ENCODE measurements around the gene FGF1.

The FGF1 gene

GRCh38 chr5:142685418-142686209 lies at the start of gene FGF1:
Gene FGF1, minus strand, starts transcription at chr5:142686090. Its CDS starts 71,963 bp downstream, at chr5:142614127.
- DNase-seq = no peak

GRCh38 chr5:142727735-142728047 lies 41.8 kb upstream of the FGF1 start:
- TF ChIP-seq POLR2A (IDR thresholded peaks at IDR 0.05; ENCODE audit: low read length) (no peak), GATA1 (IDR thresholded peaks at IDR 0.05; ENCODE audit: low read depth, low read length) (no peak)
- no peak for DNase-seq

More at GRCh38 chr5:142685418-142686209, at the start of gene FGF1:
- TF ChIP-seq GATA1 (IDR thresholded peaks at IDR 0.05; ENCODE audit: low read depth, low read length) = no peak
- no peak for TF ChIP-seq POLR2A (IDR thresholded peaks at IDR 0.05; ENCODE audit: low read length)

- DNase-seq = peak in 1 of 2 experiments; percentile 57
- TF ChIP-seq GATA1 (IDR thresholded peaks at IDR 0.05; ENCODE audit: low read depth, low read length) (no peak), POLR2A (IDR thresholded peaks at IDR 0.05; ENCODE audit: low read length) (no peak)
Observed at GRCh38 chr5:142726188-142726731, 40.4 kb upstream of the FGF1 start.

GRCh38 chr5:142725231-142726187 lies 39.6 kb upstream of the FGF1 start:
- TF ChIP-seq GATA1 (IDR thresholded peaks at IDR 0.05; ENCODE audit: low read depth, low read length) (no peak), POLR2A (IDR thresholded peaks at IDR 0.05; ENCODE audit: low read length) (no peak)
- DNase-seq = peak; percentile 5 to 49

- no peak for DNase-seq
- TF ChIP-seq POLR2A (IDR thresholded peaks at IDR 0.05; ENCODE audit: low read length) = no peak
- TF ChIP-seq GATA1 (IDR thresholded peaks at IDR 0.05; ENCODE audit: low read depth, low read length) = no peak
Observed at GRCh38 chr5:142724821-142725220, 38.9 kb upstream of the FGF1 start.

GRCh38 chr5:142722896-142723295 lies 37.0 kb upstream of the FGF1 start:
- no peak for TF ChIP-seq POLR2A (IDR thresholded peaks at IDR 0.05; ENCODE audit: low read length)

GRCh38 chr5:142722146-142722545 lies 36.3 kb upstream of the FGF1 start:
- TF ChIP-seq POLR2A (IDR thresholded peaks at IDR 0.05; ENCODE audit: low read length) (no peak), GATA1 (IDR thresholded peaks at IDR 0.05; ENCODE audit: low read depth, low read length) (no peak)
- no peak for DNase-seq

More at GRCh38 chr5:142722896-142723295, 37.0 kb upstream of the FGF1 start:
- DNase-seq = no peak

GRCh38 chr5:142720641-142721271 lies 34.9 kb upstream of the FGF1 start:
- DNase-seq = no peak
- no peak for TF ChIP-seq GATA1 (IDR thresholded peaks at IDR 0.05; ENCODE audit: low read depth, low read length)
- TF ChIP-seq POLR2A (IDR thresholded peaks at IDR 0.05; ENCODE audit: low read length) = no peak

- TF ChIP-seq GATA1 (IDR thresholded peaks at IDR 0.05; ENCODE audit: low read depth, low read length) = no peak
- TF ChIP-seq POLR2A (IDR thresholded peaks at IDR 0.05; ENCODE audit: low read length) = no peak
- DNase-seq = no peak
Observed at GRCh38 chr5:142719836-142720370, 34.0 kb upstream of the FGF1 start.

GRCh38 chr5:142717582-142718215 lies 31.8 kb upstream of the FGF1 start:
- TF ChIP-seq GATA1 (IDR thresholded peaks at IDR 0.05; ENCODE audit: low read depth, low read length) (no peak), POLR2A (IDR thresholded peaks at IDR 0.05; ENCODE audit: low read length) (no peak)
- peak in 1 of 2 experiments; percentile 38 for DNase-seq

- TF ChIP-seq POLR2A (IDR thresholded peaks at IDR 0.05; ENCODE audit: low read length) (no peak), GATA1 (IDR thresholded peaks at IDR 0.05; ENCODE audit: low read depth, low read length) (no peak)
- DNase-seq = peak; percentile 16
Observed at GRCh38 chr5:142716963-142717362, 31.1 kb upstream of the FGF1 start.

GRCh38 chr5:142715291-142715690 lies 29.4 kb upstream of the FGF1 start:
- no peak for DNase-seq

More at GRCh38 chr5:142715291-142715690, 29.4 kb upstream of the FGF1 start:
- TF ChIP-seq POLR2A (IDR thresholded peaks at IDR 0.05; ENCODE audit: low read length) (no peak), GATA1 (IDR thresholded peaks at IDR 0.05; ENCODE audit: low read depth, low read length) (no peak)

Measured in erythroblast (primary cell).